OCI-LY1 (cell line): ENCODE data around the gene FZR1.

ENCODE experiments used
- H2AFZ ChIP-seq: fragments of 200-600 bp; sonication (generic), shearing (Covaris generic); 2 replicates; pipeline ENCODE4 v1.6.0; 2014; ENCODE audit warnings: antibody characterized with exemption, mild to moderate bottlenecking, low read length
- H3F3A ChIP-seq: fragments of 200-600 bp; sonication (generic), shearing (Covaris generic); 2 replicates; pipeline ENCODE4 v1.6.0; 2014; ENCODE audit warnings: mild to moderate bottlenecking, antibody characterized with exemption, low read length, moderate library complexity; ENCODE audit not compliant: insufficient read depth
- H3K27ac ChIP-seq: fragments of 200-600 bp; sonication (generic); 2 replicates; pipeline ENCODE4 v1.5.1; 2014; ENCODE audit warnings: low read length, mixed run types, mild to moderate bottlenecking, low read depth; ENCODE audit not compliant: poor library complexity, severe bottlenecking
- H3K27me3 ChIP-seq: fragments of 200-600 bp; sonication (generic); 2 replicates; pipeline ENCODE4 v1.6.0; 2014; ENCODE audit warnings: antibody characterized with exemption, mild to moderate bottlenecking, low read length, moderate library complexity; ENCODE audit not compliant: insufficient read depth
- H3K36me3 ChIP-seq: fragments of 200-600 bp; sonication (generic); 2 replicates; pipeline ENCODE4 v1.6.1; 2014; ENCODE audit warnings: mild to moderate bottlenecking, antibody characterized with exemption, low read length, moderate library complexity, mixed read lengths; ENCODE audit not compliant: insufficient read depth
- H3K4me1 ChIP-seq: fragments of 200-600 bp; sonication (generic); 2 replicates; pipeline ENCODE4 v1.5.1; 2014; ENCODE audit warnings: mild to moderate bottlenecking, low read length, moderate library complexity; ENCODE audit not compliant: insufficient read depth, severe bottlenecking
- H3K4me2 ChIP-seq: fragments of 200-600 bp; sonication (generic), shearing (Covaris generic); 2 replicates; pipeline ENCODE4 v1.6.1; 2014; ENCODE audit warnings: low read length
- H3K4me3 ChIP-seq: fragments of 200-600 bp; sonication (generic); 2 replicates; pipeline ENCODE4 v1.5.1; 2014; ENCODE audit warnings: low read length, low read depth, mild to moderate bottlenecking, mixed read lengths; ENCODE audit not compliant: poor library complexity, severe bottlenecking
- H3K79me2 ChIP-seq: fragments of 200-600 bp; shearing (Covaris generic); 2 replicates; pipeline ENCODE4 v1.6.1; 2016; ENCODE audit warnings: mixed run types, low read length, mixed read lengths; ENCODE audit not compliant: insufficient read depth
- H3K9ac ChIP-seq: fragments of 200-600 bp; sonication (generic), shearing (Covaris generic); 2 replicates; pipeline ENCODE4 v1.6.1; 2014; ENCODE audit warnings: mild to moderate bottlenecking, low read length, mixed read lengths
- H3K9me2 ChIP-seq: fragments of 200-600 bp; sonication (generic), shearing (Covaris generic); 2 replicates; pipeline ENCODE4 v1.6.1; 2014; ENCODE audit warnings: low read depth, mild to moderate bottlenecking, low read length, mixed read lengths
- H3K9me3 ChIP-seq: fragments of 200-600 bp; shearing (Covaris generic); 2 replicates; pipeline ENCODE4 v1.6.1; 2014; ENCODE audit warnings: low read length, mixed read lengths
- H4K20me1 ChIP-seq: fragments of 200-600 bp; sonication (generic), shearing (Covaris generic); 2 replicates; pipeline ENCODE4 v1.6.0; 2016; ENCODE audit warnings: mild to moderate bottlenecking, low read length; ENCODE audit not compliant: insufficient read depth
- EZH2 ChIP-seq: fragments of 200-600 bp; sonication (generic), shearing (Covaris generic); IDR thresholded peaks from 2 replicates; pipeline ENCODE4 v1.8.0; 2017; ENCODE audit warnings: borderline replicate concordance, mixed run types, mild to moderate bottlenecking, antibody characterized with exemption, low read length, moderate library complexity, mixed read lengths
- TF ChIP-seq, protein P1 (sequence below): fragments of 200-600 bp; sonication (generic), shearing (Covaris generic); IDR thresholded peaks from 2 replicates; pipeline ENCODE4 v1.5.1; 2017; ENCODE audit warnings: mild to moderate bottlenecking, antibody characterized with exemption, low read length, moderate library complexity, mixed read lengths

Gene FZR1

DNA sequence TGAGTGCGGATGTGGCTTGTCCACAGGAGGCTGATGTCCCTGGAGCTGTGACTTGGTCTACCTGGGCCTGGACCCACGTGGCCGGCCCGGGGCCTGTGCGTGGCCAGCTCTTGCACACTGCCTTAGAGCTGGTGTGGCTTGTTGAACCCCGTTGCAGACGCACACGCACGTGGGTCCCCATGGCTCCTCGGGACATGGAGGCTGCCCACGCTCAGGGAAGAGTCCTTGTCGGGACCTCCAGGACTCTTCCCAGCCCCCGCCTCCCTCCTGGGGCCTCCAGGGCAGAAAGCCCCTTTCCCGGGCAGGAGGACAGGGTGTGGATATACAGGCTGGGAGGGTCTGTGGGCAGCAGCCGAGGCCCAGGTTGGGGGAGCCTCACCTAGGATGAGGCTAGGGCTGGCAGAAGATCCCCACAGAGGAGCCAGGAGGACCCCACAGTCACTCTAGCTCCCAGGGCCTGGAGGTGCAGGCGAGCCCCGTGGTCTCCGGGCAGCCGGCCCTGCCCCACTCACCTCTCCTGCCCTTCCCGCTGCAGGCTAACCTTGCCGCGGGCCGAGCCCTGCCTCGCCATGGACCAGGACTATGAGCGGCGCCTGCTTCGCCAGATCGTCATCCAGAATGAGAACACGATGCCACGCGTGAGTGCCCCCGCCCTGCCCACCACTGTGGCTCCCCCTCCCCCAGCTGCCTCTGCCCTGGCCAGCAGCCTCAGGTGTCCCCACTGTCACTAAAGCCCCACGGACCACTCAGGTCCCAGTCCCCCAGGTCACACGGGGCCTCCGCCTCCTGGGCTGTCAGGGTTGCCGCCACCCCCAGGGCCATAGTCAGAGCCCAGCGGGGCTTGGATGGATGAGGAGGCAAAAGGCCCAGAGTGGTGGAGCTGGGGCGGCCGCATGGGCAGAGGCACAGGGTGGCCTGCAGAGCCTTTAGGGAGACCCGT is 16.6 kb downstream of the FZR1 start:
- H3K4me3 ChIP-seq: no peak overlapping the region
- H2AFZ ChIP-seq: no peak overlapping the region
- H3K9me2 ChIP-seq: no peaks in the 10 kb centered on the region
- no peak for TF ChIP-seq EZH2
- TF ChIP-seq, protein P1, sequence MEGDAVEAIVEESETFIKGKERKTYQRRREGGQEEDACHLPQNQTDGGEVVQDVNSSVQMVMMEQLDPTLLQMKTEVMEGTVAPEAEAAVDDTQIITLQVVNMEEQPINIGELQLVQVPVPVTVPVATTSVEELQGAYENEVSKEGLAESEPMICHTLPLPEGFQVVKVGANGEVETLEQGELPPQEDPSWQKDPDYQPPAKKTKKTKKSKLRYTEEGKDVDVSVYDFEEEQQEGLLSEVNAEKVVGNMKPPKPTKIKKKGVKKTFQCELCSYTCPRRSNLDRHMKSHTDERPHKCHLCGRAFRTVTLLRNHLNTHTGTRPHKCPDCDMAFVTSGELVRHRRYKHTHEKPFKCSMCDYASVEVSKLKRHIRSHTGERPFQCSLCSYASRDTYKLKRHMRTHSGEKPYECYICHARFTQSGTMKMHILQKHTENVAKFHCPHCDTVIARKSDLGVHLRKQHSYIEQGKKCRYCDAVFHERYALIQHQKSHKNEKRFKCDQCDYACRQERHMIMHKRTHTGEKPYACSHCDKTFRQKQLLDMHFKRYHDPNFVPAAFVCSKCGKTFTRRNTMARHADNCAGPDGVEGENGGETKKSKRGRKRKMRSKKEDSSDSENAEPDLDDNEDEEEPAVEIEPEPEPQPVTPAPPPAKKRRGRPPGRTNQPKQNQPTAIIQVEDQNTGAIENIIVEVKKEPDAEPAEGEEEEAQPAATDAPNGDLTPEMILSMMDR: no peak
- no peaks in the 10 kb centered on the region for H3K9me3 ChIP-seq
- no peak overlapping the region for H3K27ac ChIP-seq
- no peaks in the 10 kb centered on the region for H3K4me1 ChIP-seq
- H3K4me2 ChIP-seq: no peak overlapping the region
- no peaks in the 10 kb centered on the region for H3F3A ChIP-seq
- peaks cover 49% of the 10 kb centered on the region for H3K36me3 ChIP-seq
- no peak overlapping the region for H3K9ac ChIP-seq
- no peaks in the 10 kb centered on the region for H3K79me2 ChIP-seq
- H3K27me3 ChIP-seq: no peaks in the 10 kb centered on the region
- no peaks in the 10 kb centered on the region for H4K20me1 ChIP-seq

DNA sequence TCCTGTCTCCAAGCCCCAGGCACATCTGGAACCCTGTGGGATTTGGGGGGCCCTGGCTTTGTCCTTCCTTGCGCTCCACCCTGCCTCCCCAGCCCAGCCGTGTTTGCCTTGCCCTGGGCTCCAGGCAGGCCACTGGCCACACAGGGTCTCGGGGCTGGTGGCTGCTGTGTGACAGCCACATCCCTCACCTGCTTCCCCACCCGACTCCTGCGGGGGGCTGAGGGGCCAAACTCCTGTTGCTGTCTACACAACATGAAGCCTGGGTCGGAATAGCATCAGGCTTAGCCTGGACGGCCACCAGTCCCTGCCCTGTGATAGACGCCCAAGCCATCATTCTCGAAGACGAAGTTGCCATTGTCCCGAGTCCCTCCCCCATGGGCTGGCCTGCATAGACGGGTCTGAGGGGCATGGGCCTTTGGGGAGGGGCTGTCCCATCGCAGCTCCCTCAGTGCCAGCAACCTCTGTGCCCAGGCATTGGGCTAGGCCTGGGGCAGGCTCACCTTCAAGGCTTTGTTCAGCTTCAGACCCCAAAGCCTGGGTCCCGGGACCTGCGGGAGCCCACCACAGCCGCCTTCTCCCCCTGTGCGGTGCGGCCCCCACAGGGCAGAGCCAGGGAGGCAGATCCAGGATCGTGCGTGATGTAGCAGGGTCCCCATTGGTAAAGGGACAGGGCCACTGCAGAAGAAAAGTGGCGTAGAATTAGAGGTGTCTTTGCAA is 17.4 kb downstream of the FZR1 start:
- TF ChIP-seq, protein P1: no peak
- no peak for TF ChIP-seq EZH2
- H3K9me2 ChIP-seq: no peaks in the 10 kb centered on the region
- no peak overlapping the region for H3K4me2 ChIP-seq
- H3F3A ChIP-seq: no peaks in the 10 kb centered on the region
- no peaks in the 10 kb centered on the region for H3K79me2 ChIP-seq
- no peaks in the 10 kb centered on the region for H3K27me3 ChIP-seq
- H3K27ac ChIP-seq: no peak overlapping the region
- H3K36me3 ChIP-seq: peaks cover 49% of the 10 kb centered on the region
- H3K4me1 ChIP-seq: no peaks in the 10 kb centered on the region
- H3K4me3 ChIP-seq: no peak overlapping the region
- no peaks in the 10 kb centered on the region for H3K9me3 ChIP-seq
- no peak overlapping the region for H2AFZ ChIP-seq
- no peaks in the 10 kb centered on the region for H4K20me1 ChIP-seq
- H3K9ac ChIP-seq: no peak overlapping the region

DNA sequence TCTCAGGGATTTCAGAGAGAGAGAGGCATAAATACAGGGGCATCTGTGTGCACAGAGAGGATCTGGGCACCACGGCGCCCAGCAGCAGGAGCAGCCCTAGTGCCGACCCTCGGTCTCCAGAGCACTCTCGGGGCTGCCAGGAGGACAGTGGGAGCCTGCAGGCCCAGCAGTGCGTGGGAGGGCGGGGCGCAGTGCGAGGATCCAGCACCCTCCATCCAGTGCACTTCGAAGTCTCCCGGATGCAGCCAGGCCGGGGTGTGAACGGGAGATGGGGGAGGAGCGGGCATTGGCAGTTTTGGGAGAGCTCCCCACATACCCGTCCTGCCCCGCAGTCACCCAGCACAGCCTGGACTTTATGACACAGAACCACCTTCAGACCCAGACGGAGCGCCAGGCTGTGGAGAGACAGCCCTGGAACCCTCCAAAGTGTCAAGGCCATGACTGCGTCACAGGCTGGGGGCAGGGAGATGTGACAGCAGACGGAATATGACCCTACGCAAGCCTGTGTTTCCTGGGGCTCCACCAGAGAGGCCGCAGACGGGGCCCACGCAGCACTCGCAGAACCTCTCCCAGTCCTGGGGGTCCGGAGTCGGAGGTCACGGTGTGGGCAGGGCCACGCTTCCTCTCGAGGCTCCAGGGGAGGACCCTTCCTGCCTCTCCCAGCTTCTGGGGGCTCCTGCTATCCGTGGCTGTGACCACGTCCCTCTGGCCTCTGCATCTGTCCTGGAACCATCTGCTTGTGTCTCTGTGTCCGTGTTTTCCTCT is 18.1 kb downstream of the FZR1 start:
- no peaks in the 10 kb centered on the region for H3K9me2 ChIP-seq
- H3K36me3 ChIP-seq: peaks cover 49% of the 10 kb centered on the region
- H3K79me2 ChIP-seq: no peaks in the 10 kb centered on the region
- no peak overlapping the region for H2AFZ ChIP-seq
- no peak overlapping the region for H3K4me2 ChIP-seq
- no peak overlapping the region for H3K4me3 ChIP-seq
- no peaks in the 10 kb centered on the region for H4K20me1 ChIP-seq
- H3K27me3 ChIP-seq: no peaks in the 10 kb centered on the region
- TF ChIP-seq EZH2: no peak
- TF ChIP-seq, protein P1: no peak
- H3K27ac ChIP-seq: no peak overlapping the region
- H3K4me1 ChIP-seq: no peaks in the 10 kb centered on the region
- H3K9me3 ChIP-seq: no peaks in the 10 kb centered on the region
- H3K9ac ChIP-seq: no peak overlapping the region
- no peaks in the 10 kb centered on the region for H3F3A ChIP-seq
